SK-N-SH (cell line): ENCODE measurements around the gene TUBA4A. TPM values are rescaled to one million over a fixed set of nuclear protein-coding genes. Genes with fewer than 3 reads are reported as not detected.

Experiments used
- CTCF ChIA-PET: fragments of 300-600, 350-600 bp; formaldehyde crosslinking; extraction: SDS; loops from one replicate; lab custom pipeline; 2021; lab: Yijun Ruan, JAX
- POLR2A ChIA-PET: fragments of 350-600 bp; sonication (Branson Sonifier 250); formaldehyde crosslinking; extraction: SDS; loops from one replicate; lab custom pipeline; 2020; ENCODE audit warnings: antibody characterized with exemption, inconsistent platforms; lab: Yijun Ruan, JAX
- DNase-seq: peaks from one replicate; pipeline ENCODE4 v3.0.0; 2012
- H2AFZ ChIP-seq: fragments of 200-600 bp; sonication (generic); 2 replicates; pipeline ENCODE4 v1.8.1; 2016; ENCODE audit warnings: antibody characterized with exemption, mild to moderate bottlenecking, low read depth
- H3F3A ChIP-seq: fragments of 200-600 bp; sonication (generic); replicated peaks from 2 replicates; pipeline ENCODE3; 2016; ENCODE audit warnings: antibody characterized with exemption, mild to moderate bottlenecking; ENCODE audit not compliant: insufficient read depth
- H3K27ac ChIP-seq, 2 experiments: fragments of 200-500 bp in 1 of 2; fragments of 200-600 bp in 1 of 2; sonication (Bioruptor generic) in 1 of 2; sonication (generic), shearing (Covaris generic) in 1 of 2; 2 replicates each; pipeline versions ENCODE4 v1.5.1 to v1.6.1; 2014 to 2016; ENCODE audit warnings: low read depth in 2 of 2, inconsistent platforms in 1 of 2, low read length in 1 of 2, mild to moderate bottlenecking in 1 of 2, mixed read lengths in 1 of 2
- H3K27me3 ChIP-seq: fragments of 200-600 bp; sonication (generic), shearing (Covaris generic); 2 replicates; pipeline ENCODE4 v1.6.1; 2016; ENCODE audit warnings: mixed run types; ENCODE audit not compliant: insufficient read depth
- H3K36me3 ChIP-seq, 2 experiments: fragments of 200-500 bp in 1 of 2; fragments of 200-600 bp in 1 of 2; sonication (Bioruptor generic) in 1 of 2; sonication (generic) in 1 of 2; replicated peaks in 1 of 2; 2 replicates each; pipeline versions ENCODE3 to v1.5.1; 2014 to 2016; ENCODE audit warnings: low read length in 1 of 2, mild to moderate bottlenecking in 1 of 2; ENCODE audit not compliant: insufficient read depth in 2 of 2, control insufficient read depth in 1 of 2
- H3K4me1 ChIP-seq, 2 experiments: fragments of 200-500 bp in 1 of 2; fragments of 200-600 bp in 1 of 2; sonication (Bioruptor generic) in 1 of 2; sonication (generic), shearing (Covaris generic) in 1 of 2; 2 replicates each; pipeline versions ENCODE4 v1.5.1 to v1.6.1; 2014 to 2016; ENCODE audit warnings: low read depth in 1 of 2, low read length in 1 of 2, mixed run types in 1 of 2; ENCODE audit not compliant: insufficient read depth in 2 of 2, control insufficient read depth in 1 of 2
- H3K4me2 ChIP-seq: fragments of 200-600 bp; sonication (generic), shearing (Covaris generic); 2 replicates; pipeline ENCODE4 v1.6.1; 2017; ENCODE audit warnings: mixed run types
- H3K4me3 ChIP-seq, 2 experiments: fragments of 200-500 bp in 1 of 2; fragments of 200-600 bp in 1 of 2; sonication (Bioruptor generic) in 1 of 2; sonication (generic), shearing (Covaris generic) in 1 of 2; 2 replicates each; pipeline versions ENCODE4 v1.5.1 to v1.8.1; 2014 to 2016; ENCODE audit warnings: low read depth in 2 of 2, inconsistent platforms in 1 of 2, low read length in 1 of 2, mild to moderate bottlenecking in 1 of 2, mixed read lengths in 1 of 2, moderate library complexity in 1 of 2
- H3K79me2 ChIP-seq: fragments of 200-600 bp; sonication (generic); 2 replicates; pipeline ENCODE4 v1.8.1; 2017; ENCODE audit warnings: mild to moderate bottlenecking; ENCODE audit not compliant: insufficient read depth
- H3K9ac ChIP-seq: fragments of 200-600 bp; sonication (generic); 2 replicates; pipeline ENCODE4 v1.6.1; 2017; ENCODE audit warnings: mixed run types
- H3K9me2 ChIP-seq: fragments of 200-600 bp; sonication (generic); 2 replicates; pipeline ENCODE4 v1.6.1; 2017; ENCODE audit warnings: mixed run types
- H3K9me3 ChIP-seq: fragments of 200-600 bp; sonication (generic); 2 replicates; pipeline ENCODE4 v1.6.1; 2017; ENCODE audit warnings: mixed run types, mild to moderate bottlenecking, moderate library complexity
- H4K20me1 ChIP-seq: fragments of 200-600 bp; sonication (generic); 2 replicates; pipeline ENCODE4 v1.6.1; 2017; ENCODE audit warnings: mild to moderate bottlenecking, mixed run types; ENCODE audit not compliant: insufficient read depth
- CHD2 ChIP-seq: fragments of 150-350 bp; IDR thresholded peaks from 2 replicates; pipeline ENCODE4 v1.6.1; 2018; ENCODE audit warnings: low read length; ENCODE audit not compliant: partially characterized antibody
- ELF1 ChIP-seq: IDR thresholded peaks from 2 replicates; pipeline ENCODE4 v1.4.0; 2012
- EP300 ChIP-seq, 2 experiments: IDR thresholded peaks; 2 replicates each; pipeline versions ENCODE4 v1.4.0 to v1.6.1; 2012; ENCODE audit warnings: borderline replicate concordance in 1 of 2, low read depth in 1 of 2, low read length in 1 of 2
- GABPA ChIP-seq: IDR thresholded peaks from 2 replicates; pipeline ENCODE4 v1.4.0; 2012; ENCODE audit warnings: low read depth, mild to moderate bottlenecking
- IRF3 ChIP-seq: fragments of 150-350 bp; IDR thresholded peaks from 2 replicates; pipeline ENCODE4 v1.6.1; 2016; ENCODE audit warnings: mild to moderate bottlenecking, low read depth, low read length
- MAX ChIP-seq: IDR thresholded peaks from 2 replicates; pipeline ENCODE4 v1.4.0; 2012; ENCODE audit warnings: low read depth
- MEF2A ChIP-seq: IDR thresholded peaks from 2 replicates; pipeline ENCODE4 v1.4.0; 2012; ENCODE audit warnings: low read depth, borderline replicate concordance
- MXI1 ChIP-seq: IDR thresholded peaks from 2 replicates; pipeline ENCODE4 v1.6.1; 2012; ENCODE audit warnings: mild to moderate bottlenecking, low read depth, low read length, improper control_type of control experiment
- NFIC ChIP-seq: IDR thresholded peaks from 2 replicates; pipeline ENCODE4 v1.4.0; 2012; ENCODE audit warnings: borderline replicate concordance
- NRF1 ChIP-seq: IDR thresholded peaks from 2 replicates; pipeline ENCODE4 v1.6.1; 2012; ENCODE audit warnings: low read depth, mild to moderate bottlenecking, low read length
- PBX3 ChIP-seq: IDR thresholded peaks from 2 replicates; pipeline ENCODE4; 2012
- POLR2AphosphoS5 ChIP-seq: IDR thresholded peaks from 2 replicates; pipeline ENCODE4 v1.6.1; 2012; ENCODE audit warnings: low read depth, low read length
- RFX5 ChIP-seq: IDR thresholded peaks from 2 replicates; pipeline ENCODE4 v1.6.1; 2012; ENCODE audit warnings: mild to moderate bottlenecking, improper control_type of control experiment, low read length
- RXRA ChIP-seq: IDR thresholded peaks from 2 replicates; pipeline ENCODE4 v1.4.0; 2012; ENCODE audit warnings: low read depth, mild to moderate bottlenecking, borderline replicate concordance
- SIN3A ChIP-seq: IDR thresholded peaks from 2 replicates; pipeline ENCODE4 v1.6.1; 2012; ENCODE audit warnings: low read depth, mild to moderate bottlenecking, low read length, moderate library complexity, borderline replicate concordance
- SMC3 ChIP-seq: IDR thresholded peaks from 2 replicates; pipeline ENCODE4 v1.6.1; 2012; ENCODE audit warnings: low read depth, low read length, improper control_type of control experiment
- TAF1 ChIP-seq: IDR thresholded peaks from 2 replicates; pipeline ENCODE4 v1.6.1; 2012; ENCODE audit warnings: low read depth, mild to moderate bottlenecking, low read length, moderate library complexity, borderline replicate concordance
- TEAD4 ChIP-seq: IDR thresholded peaks from 2 replicates; pipeline ENCODE4 v1.4.0; 2012; ENCODE audit warnings: mild to moderate bottlenecking, borderline replicate concordance; ENCODE audit not compliant: insufficient read depth
- YY1 ChIP-seq: IDR thresholded peaks from 2 replicates; pipeline ENCODE4 v1.4.0; 2012; ENCODE audit warnings: low read depth, mild to moderate bottlenecking
- ZBTB33 ChIP-seq: IDR thresholded peaks from 2 replicates; pipeline ENCODE4 v1.4.0; 2012; ENCODE audit warnings: low read depth, borderline replicate concordance
- WGBS: methylation state at CpG from one replicate; pipeline ENCODE4 v1.1.6; 2017; ENCODE audit warnings: low lambda C conversion rate; 5-methylcytosine and 5-hydroxymethylcytosine counted together
- polyA plus RNA-seq, 3 experiments: library from polyadenylated mRNA; depleted of rRNA; stranded (reverse); fragments of >200 nt; gene quantifications; 2 replicates each; pipeline ENCODE4 v1.2.3, GENCODE V29; 2012

TUBA4A gene
- polyA plus RNA-seq, 1 of the 3 experiments (the other 2 are of a cell fraction), result 6.2 TPM

- Histone ChIP-seq H3K9me3 (no peaks in the 10 kb centered on the region), H4K20me1 (no peaks in the 10 kb centered on the region), H3K4me3 (peak within 1 kb of the TSS; percentile 82 to 87), H3K4me1 (peaks cover 3 to 16% of the 10 kb centered on the region in 2 experiments; a peak in 1 of 4 replicates), H3F3A (peaks cover 11% of the 10 kb centered on the region), H3K9me2 (no peaks in the 10 kb centered on the region), H3K27me3 (no peaks in the 10 kb centered on the region), H2AFZ (peak within 1 kb of the TSS; percentile 80), H3K36me3 (peaks cover 9 to 39% of the 10 kb centered on the region in 2 experiments), H3K4me2 (peak within 1 kb of the TSS; percentile 98), H3K79me2 (peaks cover 27% of the 10 kb centered on the region), H3K9ac (peak within 1 kb of the TSS; percentile 78), H3K27ac (peak within 1 kb of the TSS; percentile 74 to 77)
- POLR2A ChIA-PET, result interaction anchor here (0.6 to 2.7 kb wide), 6 partner anchors 11 to 268 kb away, joined by 3 to 23 read pairs (median 7); partner anchors contain the start of genes ABCB6, CNPPD1, GLB1L and STK16
- DNase-seq, result peak; percentile 98
- under 1% methylated on average over 36 of the region's 80 CpGs for WGBS
- TF ChIP-seq TAF1 (peak; percentile 68), NRF1 (peak; percentile 49), GABPA (0 out of 2 replicates have a peak, but pooled peaks have one; percentile 31), NFIC (0 out of 2 replicates have a peak, but pooled peaks have one; percentile 34), MXI1 (peak; percentile 86), ELF1 (peak; percentile 56; the same call in 1 of the 2 replicates), RXRA (no peak), SIN3A (peak; percentile 93; the same call in 1 of the 2 replicates), CHD2 (peak; percentile 92), MAX (peak; percentile 57), IRF3 (peak; percentile 83), MEF2A (no peak), SMC3 (no peak), EP300 (IDR thresholded peaks at IDR 0.05; ENCODE audit: borderline replicate concordance in 1 of 2, low read depth in 1 of 2, low read length in 1 of 2) (no peak), YY1 (no peak), POLR2AphosphoS5 (peak; percentile 82), RFX5 (peak; percentile 90), TEAD4 (no peak), PBX3 (peak; percentile 100), ZBTB33 (peak; percentile 65; the same call in 1 of the 2 replicates)
- CTCF ChIA-PET, result interaction anchor here (0.8 to 5.1 kb wide), 10 partner anchors 10 to 200 kb away, joined by 3 to 40 read pairs (median 4); partner anchors contain the start of gene ABCB6
Observed at GRCh38 chr2:219229305-219230058, 24.2 kb downstream of the TUBA4A start, which contains the start of the genes ANKZF1 and ATG9A. TSS of gene ANKZF1 (plus strand) at chr2:219229806. CDS start at chr2:219230258, 452 bp downstream. TSS of gene ATG9A (minus strand) at chr2:219229636. CDS start at chr2:219228024, 1,612 bp downstream.
